Body of pancreas (tissue), 4 donors: Measurements from ENCODE around the gene AGBL4. TPM values are rescaled to one million over a fixed set of nuclear protein-coding genes. Genes with fewer than 3 reads are reported as not detected.

Experiments
- ATAC-seq: fragments of 150-250 bp; one replicate; pipeline ENCODE4 v1.9.1; 2016
- DNase-seq, 4 donors: peaks; one replicate each; pipeline ENCODE4 v3.0.0-alpha.2; 2019
- H3K27ac ChIP-seq, 4 donors: fragments of 200-600 bp; sonication (generic); 1 replicate in 3 of 4; 2 replicates in 1 of 4; pipeline versions ENCODE4 v1.5.1 to v1.6.1; 2016 to 2019; ENCODE audit warnings: mild to moderate bottlenecking in 1 of 4, mixed read lengths in 1 of 4, moderate library complexity in 1 of 4
- H3K27me3 ChIP-seq, 2 donors: fragments of 200-600 bp; sonication (generic); one replicate each; pipeline ENCODE4 v1.6.0; 2016; ENCODE audit warnings: mild to moderate bottlenecking in 1 of 2
- H3K36me3 ChIP-seq, 2 donors: fragments of 200-600 bp; sonication (generic); replicated peaks in 1 of 2; 2 replicates each; pipeline ENCODE4 v1.5.1; 2016; ENCODE audit warnings: low read depth in 2 of 2; ENCODE audit not compliant: insufficient read depth in 1 of 2
- H3K4me1 ChIP-seq: fragments of 200-600 bp; sonication (generic); one replicate; pipeline ENCODE4 v1.6.0; 2016
- H3K4me3 ChIP-seq, 2 donors: fragments of 200-600 bp; sonication (generic); 1 replicate in 1 of 2; 2 replicates in 1 of 2; pipeline ENCODE4 v1.5.1; 2016 to 2019
- H3K9me3 ChIP-seq, 3 donors: fragments of 200-600 bp; sonication (generic); 1 replicate in 2 of 3; 2 replicates in 1 of 3; pipeline ENCODE4 v1.5.1; 2016
- CTCF ChIP-seq, 7 experiments: fragments of 450-650 bp in 4 of 7; fragments of 200-600 bp in 3 of 7; sonication (generic) in 3 of 7; IDR thresholded peaks; one replicate each; pipeline ENCODE4 v1.5.1; 2016 to 2019; ENCODE audit warnings: antibody characterized with exemption in 7 of 7
- POLR2A ChIP-seq, 3 donors: fragments of 450-650 bp; IDR thresholded peaks; one replicate each; pipeline ENCODE4 v1.6.1; 2016; ENCODE audit warnings: antibody characterized with exemption in 3 of 3, mild to moderate bottlenecking in 2 of 3
- WGBS, 2 donors: methylation state at CpG; one replicate each; pipeline ENCODE4 v1.1.5; 2017; 5-methylcytosine and 5-hydroxymethylcytosine counted together
- intact Hi-C: fragments of 100-400 bp; cut with DNase I; formaldehyde crosslinking; loops from one replicate; pipeline ENCODE4 v1.15.1; 2023
- total RNA-seq, 2 donors: library from RNA; depleted of rRNA; stranded (reverse); fragments of >200 nt; gene quantifications; one replicate each; pipeline ENCODE4 v1.1.0, GENCODE V29; 2016

Gene AGBL4
- total RNA-seq, 2 donors from 2014 or later, result 0.33 to 0.78 TPM

- Histone ChIP-seq H3K4me1 (no peaks in the 10 kb centered on the region), H3K27ac (no peak overlapping the region)
Measured at GRCh38 chr1:49397086-49397485, 626.7 kb downstream of the AGBL4 start.

DNA sequence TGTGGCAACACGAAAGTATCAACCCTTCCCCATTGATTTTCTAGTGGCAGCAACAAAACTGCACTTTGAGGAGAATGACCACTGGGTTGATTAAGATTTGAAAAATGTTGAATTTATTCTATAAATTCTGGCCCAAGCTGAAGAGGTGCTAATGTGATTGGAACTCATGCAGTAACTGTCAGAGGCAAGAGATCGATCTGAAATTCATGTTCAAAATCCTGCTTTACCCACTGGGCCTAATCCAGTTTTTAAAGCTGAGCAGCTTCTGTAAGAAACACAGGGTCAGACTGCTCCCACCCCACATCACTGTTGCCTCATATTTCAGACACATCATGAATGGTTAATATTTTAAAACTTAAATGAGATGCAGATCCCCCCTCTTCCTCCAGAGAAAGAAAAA, 629.6 kb downstream of the AGBL4 start:
- no peaks in the 10 kb centered on the region for H3K27me3 ChIP-seq
- TF ChIP-seq CTCF (IDR thresholded peaks at IDR 0.05) (no peak), POLR2A (IDR thresholded peaks at IDR 0.05) (no peak)
- H3K36me3 ChIP-seq, result no peaks in the 10 kb centered on the region
- H3K27ac ChIP-seq, result no peak overlapping the region
- WGBS, 2 donors, result 70 to 85% methylated on average over 2 of the region's 2 CpGs
- H3K9me3 ChIP-seq, result no peaks in the 10 kb centered on the region
- ATAC-seq (no peak), DNase-seq (no peak)
- intact Hi-C loops, result no loop called here
- H3K4me1 ChIP-seq, result no peaks in the 10 kb centered on the region
- no peak overlapping the region for H3K4me3 ChIP-seq

More at GRCh38 chr1:49397086-49397485, 626.7 kb downstream of the AGBL4 start:
- TF ChIP-seq CTCF (IDR thresholded peaks at IDR 0.05), result no peak
- no peak for TF ChIP-seq POLR2A (IDR thresholded peaks at IDR 0.05)
- intact Hi-C loops, result no loop called here
- no peak overlapping the region for H3K4me3 ChIP-seq
- no peaks in the 10 kb centered on the region for H3K27me3 ChIP-seq
- ATAC-seq, result no peak
- no peaks in the 10 kb centered on the region for H3K9me3 ChIP-seq
- H3K36me3 ChIP-seq, result no peaks in the 10 kb centered on the region
- DNase-seq, result no peak

DNA sequence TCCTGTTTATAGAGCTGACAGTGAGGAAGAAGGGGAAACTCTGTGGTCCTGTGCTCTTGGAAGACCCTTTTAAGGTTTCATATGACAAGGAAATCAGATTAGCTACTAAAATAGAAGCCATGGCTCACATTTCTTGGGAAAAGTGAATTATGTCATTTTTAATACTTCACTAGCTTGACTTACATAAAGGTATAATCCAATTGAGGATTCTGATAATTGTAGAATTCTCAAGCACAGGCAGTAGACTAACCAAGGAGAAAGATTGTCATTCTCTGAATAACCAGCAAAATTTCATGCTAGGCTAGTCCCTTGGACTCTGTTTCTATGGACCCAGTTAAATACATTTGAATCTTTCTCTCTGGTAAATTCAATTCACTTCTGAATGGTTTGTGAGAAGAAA, 634.1 kb downstream of the AGBL4 start:
- Histone ChIP-seq H3K9me3 (no peaks in the 10 kb centered on the region), H3K4me3 (no peak overlapping the region), H3K27ac (no peak overlapping the region), H3K27me3 (no peaks in the 10 kb centered on the region), H3K4me1 (no peaks in the 10 kb centered on the region), H3K36me3 (no peaks in the 10 kb centered on the region)
- ATAC-seq, result no peak
- no peak for TF ChIP-seq CTCF (IDR thresholded peaks at IDR 0.05)
- TF ChIP-seq POLR2A (IDR thresholded peaks at IDR 0.05), result no peak
- no peak for DNase-seq
- intact Hi-C loops, result no loop called here

DNA sequence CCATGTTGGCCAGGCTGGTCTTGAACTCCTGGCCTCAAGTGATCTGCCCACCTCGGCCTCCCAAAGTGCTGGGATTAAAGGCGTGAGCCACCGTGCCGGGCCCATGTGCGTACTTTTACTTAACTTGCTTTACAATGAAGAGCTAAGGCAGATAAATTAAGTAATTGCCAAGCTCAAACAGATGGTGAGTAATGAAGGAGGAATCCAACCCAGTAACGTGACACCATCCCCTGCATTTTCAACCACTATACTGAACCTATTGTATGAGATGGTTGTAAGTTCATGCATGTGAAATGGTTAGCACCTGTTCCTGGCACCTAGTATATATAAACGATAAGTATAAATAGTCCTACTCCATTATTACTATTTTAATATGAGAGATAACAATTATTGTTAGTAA, 659.1 kb downstream of the AGBL4 start:
- Histone ChIP-seq H3K36me3 (no peaks in the 10 kb centered on the region), H3K27me3 (no peaks in the 10 kb centered on the region), H3K4me3 (no peak overlapping the region), H3K9me3 (no peaks in the 10 kb centered on the region), H3K4me1 (no peaks in the 10 kb centered on the region), H3K27ac (no peak overlapping the region)
- DNase-seq, result no peak
- TF ChIP-seq POLR2A (IDR thresholded peaks at IDR 0.05), result no peak
- no peak for TF ChIP-seq CTCF (IDR thresholded peaks at IDR 0.05)
- 81 to 85% methylated on average over 7 of the region's 7 CpGs for WGBS, 2 donors
- no peak for ATAC-seq
- intact Hi-C loops, result no loop called here

GRCh38 chr1:49363628-49364027, 660.1 kb downstream of the AGBL4 start:
- intact Hi-C loops, result no loop called here
- Histone ChIP-seq H3K4me3 (no peak overlapping the region), H3K27ac (no peak overlapping the region), H3K27me3 (no peaks in the 10 kb centered on the region), H3K9me3 (no peaks in the 10 kb centered on the region), H3K4me1 (no peaks in the 10 kb centered on the region), H3K36me3 (no peaks in the 10 kb centered on the region)
- no peak for TF ChIP-seq POLR2A (IDR thresholded peaks at IDR 0.05)
- no peak for TF ChIP-seq CTCF (IDR thresholded peaks at IDR 0.05)
- no peak for DNase-seq
- no peak for ATAC-seq
- 0 to 96% methylated on average over 1 of the region's 1 CpG for WGBS, 2 donors
